Measurements from ENCODE around the gene MAP1B. TPM values are rescaled to one million over a fixed set of nuclear protein-coding genes. Genes with fewer than 3 reads are reported as not detected.

The MAP1B gene
- total RNA-seq, 2 donors from 2014 or later: 0.10 to 0.18 TPM

DNA sequence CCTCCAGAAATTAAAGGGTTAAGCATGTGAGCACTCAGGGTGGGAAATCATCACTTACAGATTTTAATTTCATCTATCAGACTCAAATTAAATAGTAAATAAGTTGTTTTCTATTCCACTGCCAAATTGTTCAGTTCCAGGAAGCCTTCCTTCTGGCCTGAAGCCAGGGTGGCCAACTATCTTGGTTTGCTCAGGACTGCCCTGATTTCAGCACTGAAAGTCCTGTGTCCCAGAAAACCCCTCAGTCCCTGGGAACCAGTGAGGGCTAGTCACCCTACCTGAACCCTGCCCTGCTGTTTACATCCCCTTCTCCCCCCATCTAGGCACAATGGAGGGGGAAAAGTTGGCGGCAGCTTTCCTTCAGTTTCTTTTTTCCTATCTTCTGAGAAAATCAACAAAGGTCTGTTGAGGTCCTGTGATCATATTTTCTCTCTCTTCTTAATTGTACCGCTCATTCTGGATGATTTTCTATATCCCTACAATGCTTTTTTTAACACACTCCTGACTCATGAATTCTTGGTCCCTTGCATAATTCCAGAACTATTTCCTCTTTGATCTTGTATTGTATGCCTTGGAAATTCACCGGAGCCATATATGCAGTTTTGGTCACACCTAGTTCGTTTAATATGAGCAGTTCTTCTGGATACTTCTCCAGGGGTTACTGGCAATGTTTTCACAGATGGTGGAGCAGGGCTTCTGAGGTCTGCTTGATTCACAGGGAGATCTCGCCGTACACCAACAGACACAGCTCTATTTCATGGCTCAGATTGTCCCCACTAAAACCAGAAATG is 103.8 kb downstream of the MAP1B start:
- H3K27ac Mint-ChIP-seq: no peak overlapping the region
- DNase-seq (ENCODE audit: low spot score in 2 of 2): no peak
- H3K9me3 Mint-ChIP-seq: no peaks in the 10 kb centered on the region
- peaks cover 0 to 6% of the 10 kb centered on the region in 2 donors for H3K36me3 Mint-ChIP-seq
- no peak for ATAC-seq

DNA sequence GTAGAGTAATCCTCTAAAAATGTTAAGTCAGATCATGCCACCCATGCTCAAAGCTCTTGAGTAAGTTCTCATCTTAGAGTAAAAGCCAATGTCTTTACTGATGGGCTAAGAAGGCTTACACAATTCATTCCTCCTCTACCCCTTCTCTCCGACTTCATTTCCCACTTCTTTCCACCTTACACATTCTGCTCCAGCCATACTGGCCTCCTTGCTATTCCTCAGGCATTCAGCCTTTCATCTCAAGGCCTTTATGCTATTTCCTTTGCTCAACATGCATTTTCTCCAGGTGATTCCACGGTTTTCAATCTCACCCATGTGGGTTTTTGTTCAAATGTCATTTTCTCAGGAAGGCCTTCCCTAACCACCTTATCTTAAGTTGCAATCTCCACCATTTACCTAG is 104.9 kb downstream of the MAP1B start:
- ATAC-seq: no peak
- Mint-ChIP-seq H3K36me3 (peaks cover 2 to 6% of the 10 kb centered on the region in 2 donors), H3K9me3 (no peaks in the 10 kb centered on the region), H3K27ac (no peak overlapping the region)
- DNase-seq (ENCODE audit: low spot score in 2 of 2): no peak

DNA sequence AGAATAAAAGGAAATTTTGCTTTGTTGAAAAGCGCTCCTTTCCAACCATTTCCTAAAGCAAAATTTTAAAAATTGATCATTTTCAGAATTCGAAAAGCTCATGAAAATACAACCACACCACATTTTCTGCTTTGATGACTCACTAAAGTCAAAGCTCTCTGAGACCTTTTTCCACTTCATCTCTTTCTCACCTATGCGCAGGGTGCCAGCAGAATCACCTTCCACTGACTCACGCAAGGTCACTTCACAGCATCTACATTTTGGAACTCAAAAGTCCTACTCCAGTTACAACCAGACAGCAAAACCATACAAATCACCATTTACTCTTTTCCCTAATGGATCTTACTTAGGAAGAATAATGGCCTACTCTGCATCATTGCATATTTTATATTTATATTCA is 106.2 kb downstream of the MAP1B start:
- no peaks in the 10 kb centered on the region for H3K9me3 Mint-ChIP-seq
- H3K36me3 Mint-ChIP-seq: peaks cover 11 to 13% of the 10 kb centered on the region in 2 donors
- H3K27ac Mint-ChIP-seq: peak overlapping the region in 1 of 2 donors; percentile 37
- peak in 1 of 2 donors; percentile 57 for ATAC-seq
- DNase-seq (ENCODE audit: low spot score in 2 of 2): no peak

DNA sequence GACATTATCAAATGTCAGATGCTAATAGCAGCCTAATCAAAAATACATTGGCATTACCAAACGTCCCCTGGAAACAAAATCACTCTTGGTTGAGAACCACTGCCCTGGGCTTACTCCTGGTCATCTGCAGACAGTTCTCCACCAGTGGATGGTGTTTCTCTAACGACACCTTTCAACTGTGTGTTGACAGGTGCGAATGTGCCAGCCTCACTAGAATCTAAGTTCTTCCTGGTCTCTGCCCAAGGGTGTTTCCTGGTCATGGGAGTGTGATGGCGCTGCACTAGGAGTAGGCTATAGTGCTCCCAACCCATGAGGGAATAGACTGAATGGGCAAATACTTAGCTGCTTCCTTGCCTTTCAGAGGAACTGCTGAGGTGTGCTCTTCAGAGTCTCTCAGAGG is 106.9 kb downstream of the MAP1B start:
- ATAC-seq (no peak), DNase-seq (ENCODE audit: low spot score in 2 of 2) (no peak)
- Mint-ChIP-seq H3K9me3 (no peaks in the 10 kb centered on the region), H3K27ac (no peak overlapping the region), H3K36me3 (peaks cover 13 to 17% of the 10 kb centered on the region in 2 donors)

DNA sequence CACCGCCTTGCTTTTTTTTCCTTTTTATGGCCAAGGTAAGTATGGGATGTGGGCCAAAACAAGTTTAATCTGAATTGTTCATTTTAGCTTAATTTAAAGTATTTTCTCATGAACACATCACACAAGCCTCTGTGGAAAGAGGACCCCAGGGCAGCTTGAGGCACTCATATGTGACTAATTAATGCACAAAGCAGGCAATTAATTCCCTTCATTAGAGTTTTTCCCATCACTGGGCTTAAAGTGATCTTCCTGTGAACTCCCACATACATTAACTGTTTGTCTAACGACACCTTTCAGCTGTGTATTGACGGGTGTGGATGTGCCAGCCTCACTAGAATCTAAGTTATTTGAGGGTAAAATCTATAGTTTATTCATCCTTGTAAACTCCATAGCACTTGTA is 109.5 kb downstream of the MAP1B start:
- DNase-seq (ENCODE audit: low spot score in 2 of 2): no peak
- no peaks in the 10 kb centered on the region for H3K9me3 Mint-ChIP-seq
- no peak for ATAC-seq
- H3K36me3 Mint-ChIP-seq: peaks cover 21 to 25% of the 10 kb centered on the region in 2 donors
- H3K27ac Mint-ChIP-seq: no peak overlapping the region

DNA sequence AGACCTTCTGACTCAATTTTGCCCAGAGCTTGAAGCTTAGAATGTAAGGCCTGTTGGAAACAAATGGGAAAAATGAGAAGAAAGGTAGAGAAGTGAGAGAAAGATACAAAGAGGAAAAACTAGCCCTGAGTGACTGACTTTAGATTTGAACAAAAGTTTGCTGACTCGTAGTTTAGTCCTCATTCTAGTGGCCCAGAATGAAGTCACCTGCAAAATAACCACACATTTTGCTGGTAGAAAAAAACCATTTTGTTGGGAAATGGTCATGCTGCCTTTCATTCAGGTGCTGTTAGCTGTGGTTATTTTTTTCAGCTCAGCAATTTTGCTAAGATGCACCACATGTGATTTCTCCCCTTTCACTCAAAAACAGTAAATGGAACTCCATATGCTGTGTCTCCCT is 113.8 kb downstream of the MAP1B start:
- no peak for ATAC-seq
- Mint-ChIP-seq H3K9me3 (no peaks in the 10 kb centered on the region), H3K27ac (no peak overlapping the region), H3K36me3 (peaks cover 36 to 37% of the 10 kb centered on the region in 2 donors)
- no peak for DNase-seq (ENCODE audit: low spot score in 2 of 2)

DNA sequence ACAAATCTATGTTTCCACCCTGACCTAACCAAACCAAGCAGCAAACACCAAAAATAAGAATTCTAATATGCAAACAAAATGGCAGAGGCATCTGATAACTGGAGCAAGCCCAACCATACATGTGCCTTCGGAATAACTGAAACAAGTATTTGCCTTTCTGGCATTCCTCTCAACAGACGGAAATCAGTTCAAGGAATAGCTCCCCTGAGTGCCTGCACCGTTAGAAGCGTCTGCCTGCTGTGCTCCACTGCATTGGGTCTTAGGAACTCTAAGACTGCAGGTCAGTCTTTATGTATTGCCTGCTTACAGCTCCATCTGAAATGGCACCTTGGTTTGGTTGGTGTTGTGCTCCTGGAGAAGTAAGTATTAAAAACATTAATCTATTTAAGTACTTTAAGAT is 114.3 kb downstream of the MAP1B start:
- no peak for ATAC-seq
- H3K36me3 Mint-ChIP-seq: peaks cover 36 to 40% of the 10 kb centered on the region in 2 donors
- no peak overlapping the region for H3K27ac Mint-ChIP-seq

DNA sequence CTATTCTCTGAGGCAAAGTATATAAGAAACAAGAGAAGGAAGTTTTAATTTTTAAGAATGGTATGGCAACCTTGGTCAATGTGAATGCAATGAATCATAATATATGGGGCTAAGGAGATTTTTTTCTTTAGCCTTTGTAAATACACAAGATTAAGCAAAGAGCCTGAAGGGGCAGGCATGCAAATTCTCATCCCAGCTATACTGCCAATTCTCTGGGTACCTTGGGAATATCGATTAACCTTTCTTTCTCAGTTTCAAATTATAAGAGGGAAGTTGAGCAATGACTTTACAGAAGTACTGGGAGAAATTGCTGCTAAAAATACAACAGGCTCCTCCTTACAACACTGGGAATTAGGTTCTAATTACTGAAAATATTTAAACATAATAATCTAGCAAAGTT is 115.2 kb downstream of the MAP1B start:
- no peaks in the 10 kb centered on the region for H3K9me3 Mint-ChIP-seq
- ATAC-seq: no peak
- H3K27ac Mint-ChIP-seq: no peak overlapping the region
- no peak for DNase-seq (ENCODE audit: low spot score in 2 of 2)
- peaks cover 37 to 50% of the 10 kb centered on the region in 2 donors for H3K36me3 Mint-ChIP-seq

More for the DNA sequence above, 114.3 kb downstream of the MAP1B start:
- H3K9me3 Mint-ChIP-seq: no peaks in the 10 kb centered on the region
- DNase-seq (ENCODE audit: low spot score in 2 of 2): no peak

DNA sequence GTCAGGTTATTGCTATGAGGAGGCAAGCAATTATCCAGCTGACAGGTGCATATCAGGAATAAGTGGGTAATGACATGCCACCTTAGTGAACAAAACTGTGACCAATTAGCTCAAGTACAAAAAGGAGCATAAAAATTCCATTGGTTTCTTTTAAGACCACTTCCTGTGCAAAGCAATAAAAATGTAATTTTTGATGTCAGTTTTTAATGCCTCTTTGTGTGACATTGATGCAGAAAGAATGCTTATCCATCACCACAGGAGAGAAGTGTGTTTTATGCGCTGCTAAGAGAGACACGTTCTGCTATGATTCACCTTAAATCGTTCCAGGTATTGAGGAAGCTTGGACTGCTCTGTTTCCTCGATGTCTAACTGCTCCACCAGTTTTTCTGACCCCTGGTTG is 116.1 kb downstream of the MAP1B start:
- ATAC-seq: no peak
- Mint-ChIP-seq H3K9me3 (no peaks in the 10 kb centered on the region), H3K36me3 (peaks cover 30 to 49% of the 10 kb centered on the region in 2 donors), H3K27ac (no peak overlapping the region)
- no peak for DNase-seq (ENCODE audit: low spot score in 2 of 2)

DNA sequence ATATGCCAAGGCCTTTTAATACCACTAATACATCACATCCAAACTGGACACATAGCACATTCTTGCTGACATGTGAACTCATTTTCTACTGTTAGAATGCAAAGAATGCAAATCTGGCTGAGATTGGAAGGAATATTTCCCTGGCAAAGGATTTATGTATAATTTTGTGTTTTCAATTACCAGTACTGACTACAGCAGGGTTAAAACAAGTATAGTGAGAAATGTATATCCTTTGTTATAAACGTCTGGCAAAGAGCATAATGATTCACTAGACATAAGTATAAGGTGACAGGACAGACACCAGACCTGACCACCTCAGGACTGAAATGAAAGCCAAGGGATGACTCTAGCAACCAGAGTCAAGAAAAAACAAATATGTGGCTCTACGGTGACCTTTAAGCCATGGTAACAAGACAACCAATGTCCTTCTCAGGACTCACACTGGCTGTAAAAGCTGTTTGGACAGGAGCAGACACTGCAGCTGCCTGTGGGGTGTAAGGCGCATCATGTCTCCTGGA is 117.7 kb downstream of the MAP1B start:
- no peak for ATAC-seq
- H3K9me3 Mint-ChIP-seq: no peaks in the 10 kb centered on the region
- H3K36me3 Mint-ChIP-seq: peaks cover 25 to 39% of the 10 kb centered on the region in 2 donors
- no peak for DNase-seq (ENCODE audit: low spot score in 2 of 2)
- H3K27ac Mint-ChIP-seq: peak overlapping the region in 1 of 2 donors; percentile 6

DNA sequence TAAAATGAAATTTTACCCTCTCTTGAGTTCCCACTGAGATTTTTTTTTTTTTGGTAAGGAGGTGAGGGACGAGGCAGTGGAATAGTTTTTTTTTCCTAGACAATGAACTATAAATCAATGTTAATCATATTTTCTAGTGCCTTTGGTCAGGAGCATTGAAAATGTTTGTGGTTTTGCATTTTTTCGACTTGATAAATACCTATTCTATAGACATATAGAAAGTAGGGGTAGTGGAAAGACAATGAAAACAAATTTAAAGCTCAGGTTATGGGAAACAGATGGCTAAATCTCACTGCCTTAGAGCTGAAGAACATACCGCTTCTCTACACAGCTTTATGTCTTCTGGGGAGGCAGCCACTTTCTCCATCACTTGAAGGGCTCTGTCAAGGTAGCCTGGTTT is 118.5 kb downstream of the MAP1B start:
- no peak for DNase-seq (ENCODE audit: low spot score in 2 of 2)
- Mint-ChIP-seq H3K9me3 (no peaks in the 10 kb centered on the region), H3K36me3 (peaks cover 31 to 44% of the 10 kb centered on the region in 2 donors), H3K27ac (no peak overlapping the region)
- no peak for ATAC-seq

DNA sequence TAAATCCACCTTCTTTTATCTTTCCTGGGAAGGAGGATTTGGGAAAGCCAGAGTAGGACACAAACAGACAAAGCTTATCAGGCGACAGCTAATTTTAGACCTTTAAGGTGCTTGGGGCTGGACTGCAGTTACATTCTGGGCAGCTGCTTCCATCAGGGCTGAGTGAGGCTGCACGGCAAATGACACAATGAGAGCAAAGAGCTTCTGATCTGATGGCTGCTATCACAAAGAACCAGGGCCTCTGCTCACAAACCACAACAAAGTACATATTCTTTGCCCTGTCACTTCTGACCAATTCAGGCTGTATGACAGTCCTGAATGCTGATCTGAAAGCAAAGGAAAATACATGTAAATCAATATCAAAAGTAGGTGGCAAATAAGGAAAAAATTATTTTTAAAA is 119.7 kb downstream of the MAP1B start:
- Mint-ChIP-seq H3K27ac (no peak overlapping the region), H3K36me3 (peaks cover 31 to 46% of the 10 kb centered on the region in 2 donors), H3K9me3 (no peaks in the 10 kb centered on the region)
- no peak for ATAC-seq
- no peak for DNase-seq (ENCODE audit: low spot score in 2 of 2)

DNA sequence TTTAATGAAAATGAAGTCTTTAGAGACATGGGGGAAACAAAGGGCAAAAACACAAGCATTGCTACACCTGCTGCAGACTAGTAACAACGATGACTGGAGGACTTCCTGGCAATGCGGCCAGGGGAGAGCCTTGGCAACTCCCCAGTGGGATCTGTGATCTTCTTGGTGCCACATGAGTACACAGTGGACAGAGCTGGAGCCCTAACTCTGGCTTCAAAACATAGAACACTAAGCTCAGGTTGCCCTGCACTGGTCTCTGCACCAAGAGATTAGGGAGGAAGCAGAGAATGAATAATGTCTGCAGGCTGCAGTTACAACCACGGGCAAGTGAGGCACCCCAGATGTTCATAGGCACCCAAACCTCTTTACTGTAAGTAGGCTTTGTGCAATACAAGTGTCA is 121.7 kb downstream of the MAP1B start:
- Mint-ChIP-seq H3K36me3 (peaks cover 26 to 47% of the 10 kb centered on the region in 2 donors), H3K27ac (no peak overlapping the region), H3K9me3 (no peaks in the 10 kb centered on the region)
- no peak for ATAC-seq
- DNase-seq (ENCODE audit: low spot score in 2 of 2): no peak

DNA sequence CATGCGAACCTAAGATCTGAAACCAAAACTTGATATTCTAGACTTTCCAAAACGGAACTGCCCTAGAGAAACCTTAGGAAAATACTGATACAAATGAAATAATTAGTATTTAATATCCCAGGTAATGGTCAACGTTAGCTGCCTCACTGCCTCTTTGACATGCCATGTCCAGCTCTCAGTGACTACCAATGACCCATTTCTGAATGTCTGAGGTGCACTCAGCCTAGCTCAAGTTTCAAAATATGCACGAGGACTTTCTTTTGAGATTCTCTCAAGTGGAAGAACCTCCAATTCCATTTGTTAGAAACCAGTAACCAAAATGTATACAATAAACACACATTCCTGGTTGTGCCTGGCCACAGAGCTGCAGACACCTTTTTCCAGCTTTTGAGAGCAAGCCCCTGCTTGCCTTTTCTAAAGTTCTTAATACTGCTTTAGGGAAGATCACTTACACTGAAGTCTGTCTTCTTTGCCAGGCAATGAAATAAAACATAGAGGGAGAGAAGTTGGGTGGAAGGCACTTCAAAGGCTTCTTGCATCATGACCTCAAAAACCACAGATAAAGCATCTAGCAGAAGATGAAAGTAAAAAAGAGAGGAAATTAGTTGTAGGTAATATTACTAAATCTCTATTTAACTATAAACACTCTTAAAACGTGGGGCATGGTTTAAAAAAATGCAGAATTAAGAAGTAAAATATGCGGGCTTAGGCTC is 124.9 kb downstream of the MAP1B start:
- H3K36me3 Mint-ChIP-seq: peaks cover 22 to 41% of the 10 kb centered on the region in 2 donors
- ATAC-seq (no peak), DNase-seq (ENCODE audit: low spot score in 2 of 2) (no peak)
- H3K9me3 Mint-ChIP-seq: no peaks in the 10 kb centered on the region
- no peak overlapping the region for H3K27ac Mint-ChIP-seq

DNA sequence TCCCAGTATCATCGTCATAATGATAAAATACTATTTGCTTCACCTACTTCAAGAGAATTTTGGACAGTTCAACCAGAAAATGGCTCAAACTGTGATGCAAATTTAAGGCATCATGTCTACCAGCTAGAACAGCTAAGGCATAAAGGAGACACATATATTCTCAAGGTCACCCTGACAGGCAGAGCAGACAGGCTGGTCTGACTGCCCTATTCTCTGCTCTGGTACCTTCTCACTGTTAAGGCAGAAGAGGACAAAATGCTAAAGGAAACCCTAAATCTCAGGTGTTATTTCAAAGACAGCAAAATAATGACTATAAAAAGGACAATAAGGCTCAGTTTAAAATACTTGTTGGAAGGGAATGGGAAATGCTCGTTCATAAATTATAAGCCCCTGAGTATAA is 125.6 kb downstream of the MAP1B start:
- DNase-seq (ENCODE audit: low spot score in 2 of 2) (no peak), ATAC-seq (no peak)
- H3K27ac Mint-ChIP-seq: no peak overlapping the region
- H3K36me3 Mint-ChIP-seq: peaks cover 22 to 34% of the 10 kb centered on the region in 2 donors
- no peaks in the 10 kb centered on the region for H3K9me3 Mint-ChIP-seq

DNA sequence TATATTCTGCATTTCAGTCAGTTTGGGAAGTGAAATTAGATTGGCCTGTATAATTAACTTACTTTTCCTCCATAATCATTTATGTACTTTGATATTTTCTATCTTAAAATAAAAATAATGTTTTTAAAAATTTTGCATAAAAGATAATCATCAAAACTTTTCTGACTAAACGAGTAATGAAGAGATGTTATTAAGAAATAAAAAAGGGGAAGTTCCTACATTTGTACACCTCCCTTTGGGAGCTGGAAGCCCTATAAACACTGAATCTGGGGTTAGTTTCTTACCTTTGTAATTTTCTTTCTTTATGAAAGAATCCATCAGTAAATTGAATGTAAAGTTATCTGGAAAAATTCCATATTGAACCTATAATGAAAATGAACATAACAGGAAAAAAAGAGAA is 126.6 kb downstream of the MAP1B start:
- Mint-ChIP-seq H3K9me3 (no peaks in the 10 kb centered on the region), H3K27ac (no peak overlapping the region), H3K36me3 (peaks cover 22 to 32% of the 10 kb centered on the region in 2 donors)
- DNase-seq (ENCODE audit: low spot score in 2 of 2) (no peak), ATAC-seq (peak in 1 of 2 donors; percentile 6)

DNA sequence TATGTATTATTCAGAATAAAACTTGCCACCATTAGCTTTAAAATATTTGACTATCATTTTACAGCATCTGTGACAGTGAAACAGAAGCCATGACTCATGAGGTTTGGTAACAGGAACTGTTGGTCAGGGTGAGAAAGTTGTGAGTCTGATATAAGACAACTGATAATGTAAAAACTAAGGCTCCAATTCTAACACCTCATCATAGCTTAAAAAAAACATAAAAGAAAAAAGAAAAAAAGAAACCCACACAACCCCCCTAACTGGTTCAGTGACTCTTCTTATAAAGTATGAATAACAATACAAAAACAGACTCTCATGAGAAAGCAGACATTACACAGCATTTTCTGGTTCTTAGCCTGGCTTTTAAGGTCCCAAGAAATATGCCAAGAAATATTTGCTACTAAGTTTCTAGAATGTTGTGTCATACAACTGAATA is 127.0 kb downstream of the MAP1B start:
- ATAC-seq: peak; percentile 93 to 94
- peak in 1 of 2 donors; percentile 8 for DNase-seq (ENCODE audit: low spot score in 2 of 2)
- Mint-ChIP-seq H3K27ac (no peak overlapping the region), H3K36me3 (peaks cover 22 to 32% of the 10 kb centered on the region in 2 donors), H3K9me3 (no peaks in the 10 kb centered on the region)

Data from activated naive CD4-positive, alpha-beta T cell treated with anti-CD3 and anti-CD28 coated beads, Interleukin-2, amount 50 U/mL, for 72 hours (primary cell).